ENCODE measurements around the gene TRAK2. TPM values are rescaled to one million over a fixed set of nuclear protein-coding genes. Genes with fewer than 3 reads are reported as not detected.

TRAK2 gene
- total and polyA plus RNA-seq, 2 experiments from 2014 or later = 9.6 to 10.2 TPM

GRCh38 chr2:201350879-201351278, 100.4 kb downstream of the TRAK2 start:
- Histone ChIP-seq H3K27ac (no peak overlapping the region), H3K9me3 (ENCODE audit: low read depth) (no peaks in the 10 kb centered on the region), H3K4me1 (ENCODE audit: low read depth) (no peaks in the 10 kb centered on the region), H3K4me3 (no peak overlapping the region), H3K36me3 (no peaks in the 10 kb centered on the region), H3K27me3 (no peaks in the 10 kb centered on the region)
- TF ChIP-seq CTCF (IDR thresholded peaks at IDR 0.05; ENCODE audit: low read depth, low read length) = no peak
- DNase-seq (ENCODE audit: low read depth in 1 of 2, low spot score in 1 of 2) = no peak

GRCh38 chr2:201349601-201350000, 101.7 kb downstream of the TRAK2 start:
- no peaks in the 10 kb centered on the region for H3K9me3 ChIP-seq (ENCODE audit: low read depth)
- no peak overlapping the region for H3K4me3 ChIP-seq
- peaks cover 4% of the 10 kb centered on the region for H3K4me1 ChIP-seq (ENCODE audit: low read depth)
- no peak for DNase-seq (ENCODE audit: low read depth in 1 of 2, low spot score in 1 of 2)
- no peak for TF ChIP-seq CTCF (IDR thresholded peaks at IDR 0.05; ENCODE audit: low read depth, low read length)
- no peaks in the 10 kb centered on the region for H3K27me3 ChIP-seq
- no peaks in the 10 kb centered on the region for H3K36me3 ChIP-seq
- H3K27ac ChIP-seq = no peak overlapping the region

DNA sequence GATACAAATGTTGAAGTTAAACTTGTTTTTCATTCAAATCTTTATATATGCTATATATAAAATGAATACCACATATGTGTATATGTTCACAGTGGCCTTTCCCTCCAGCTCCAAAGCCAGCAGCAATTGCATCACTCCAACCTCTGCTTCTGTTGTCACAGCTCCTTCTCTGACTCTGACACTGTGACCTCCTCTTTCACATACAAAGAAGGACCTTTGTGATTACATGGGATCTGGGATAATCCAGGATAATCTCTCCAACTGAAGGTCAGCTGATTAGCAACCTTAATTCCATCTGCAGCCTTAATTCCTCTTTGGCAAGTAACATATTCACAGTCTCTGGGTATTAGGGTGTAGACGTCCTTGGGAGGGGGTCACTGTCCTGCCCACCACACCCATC, 102.5 kb downstream of the TRAK2 start:
- Histone ChIP-seq H3K4me1 (ENCODE audit: low read depth) (peaks cover 8% of the 10 kb centered on the region), H3K9me3 (ENCODE audit: low read depth) (no peaks in the 10 kb centered on the region), H3K4me3 (no peak overlapping the region), H3K36me3 (no peaks in the 10 kb centered on the region), H3K27ac (no peak overlapping the region), H3K27me3 (no peaks in the 10 kb centered on the region)
- DNase-seq (ENCODE audit: low read depth in 1 of 2, low spot score in 1 of 2) = no peak
- TF ChIP-seq CTCF (IDR thresholded peaks at IDR 0.05; ENCODE audit: low read depth, low read length) = no peak

GRCh38 chr2:201347138-201347537, 104.1 kb downstream of the TRAK2 start:
- H3K9me3 ChIP-seq (ENCODE audit: low read depth) = no peaks in the 10 kb centered on the region
- no peaks in the 10 kb centered on the region for H3K36me3 ChIP-seq
- no peak for TF ChIP-seq CTCF (IDR thresholded peaks at IDR 0.05; ENCODE audit: low read depth, low read length)
- H3K27me3 ChIP-seq = no peaks in the 10 kb centered on the region
- no peak overlapping the region for H3K27ac ChIP-seq
- DNase-seq (ENCODE audit: low read depth in 1 of 2, low spot score in 1 of 2) = no peak
- H3K4me1 ChIP-seq (ENCODE audit: low read depth) = peaks cover 20% of the 10 kb centered on the region
- H3K4me3 ChIP-seq = no peak overlapping the region

- Histone ChIP-seq H3K4me3 (no peak overlapping the region), H3K9me3 (ENCODE audit: low read depth) (no peaks in the 10 kb centered on the region), H3K27me3 (no peaks in the 10 kb centered on the region), H3K27ac (no peak overlapping the region), H3K4me1 (ENCODE audit: low read depth) (peaks cover 20% of the 10 kb centered on the region), H3K36me3 (no peaks in the 10 kb centered on the region)
- DNase-seq (ENCODE audit: low read depth in 1 of 2, low spot score in 1 of 2) = no peak
- TF ChIP-seq CTCF (IDR thresholded peaks at IDR 0.05; ENCODE audit: low read depth, low read length) = no peak
Measured at GRCh38 chr2:201345625-201346213, 105.5 kb downstream of the TRAK2 start.

Measured in cardiac muscle cell (in vitro differentiated cells and primary cell).